Stimulated activated naive CD4-positive, alpha-beta T cell (primary cell): ENCODE measurements around the gene CPSF4L.
A peak's percentile ranks its signal among the peaks of the same experiment; 100 is the strongest.

Experiments
- DNase-seq, 6 experiments: peaks; one replicate each; lab custom pipeline; 2025; lab: John Stamatoyannopoulos, UW

The CPSF4L gene

DNA sequence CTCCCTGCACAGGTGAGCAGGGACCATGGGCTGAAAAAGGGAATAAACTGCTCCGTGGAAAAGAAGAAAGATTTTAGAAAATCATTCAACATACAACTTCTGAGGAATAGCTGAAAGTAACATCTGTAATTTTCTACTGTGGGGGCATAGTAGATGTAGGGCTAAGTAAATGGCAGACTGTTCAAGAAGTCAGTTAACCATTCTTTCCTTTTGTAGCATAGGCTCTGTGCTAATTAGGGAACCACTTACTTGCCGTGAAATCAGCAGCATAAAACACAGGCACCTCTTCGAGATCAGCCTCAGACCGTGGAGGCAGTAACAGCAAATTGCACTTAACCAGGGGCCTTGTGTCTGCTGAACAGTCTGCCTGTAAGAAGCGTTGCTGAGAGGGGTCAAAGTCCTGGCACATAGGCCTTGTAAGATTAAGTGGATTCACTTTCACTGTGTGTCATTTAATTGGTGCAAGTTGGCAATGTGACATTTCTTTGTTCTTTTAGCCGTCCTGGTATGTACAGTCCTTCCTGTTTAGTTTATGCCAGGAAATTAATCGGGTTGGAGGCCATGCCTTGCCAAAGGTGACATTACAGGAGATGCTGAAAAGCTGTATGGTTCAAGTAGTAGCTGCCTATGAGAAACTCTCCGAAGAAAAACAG is 58.4 kb downstream of the CPSF4L start:
- peak in 3 of 6 experiments; percentile 6 to 14 (median 7) for DNase-seq

DNA sequence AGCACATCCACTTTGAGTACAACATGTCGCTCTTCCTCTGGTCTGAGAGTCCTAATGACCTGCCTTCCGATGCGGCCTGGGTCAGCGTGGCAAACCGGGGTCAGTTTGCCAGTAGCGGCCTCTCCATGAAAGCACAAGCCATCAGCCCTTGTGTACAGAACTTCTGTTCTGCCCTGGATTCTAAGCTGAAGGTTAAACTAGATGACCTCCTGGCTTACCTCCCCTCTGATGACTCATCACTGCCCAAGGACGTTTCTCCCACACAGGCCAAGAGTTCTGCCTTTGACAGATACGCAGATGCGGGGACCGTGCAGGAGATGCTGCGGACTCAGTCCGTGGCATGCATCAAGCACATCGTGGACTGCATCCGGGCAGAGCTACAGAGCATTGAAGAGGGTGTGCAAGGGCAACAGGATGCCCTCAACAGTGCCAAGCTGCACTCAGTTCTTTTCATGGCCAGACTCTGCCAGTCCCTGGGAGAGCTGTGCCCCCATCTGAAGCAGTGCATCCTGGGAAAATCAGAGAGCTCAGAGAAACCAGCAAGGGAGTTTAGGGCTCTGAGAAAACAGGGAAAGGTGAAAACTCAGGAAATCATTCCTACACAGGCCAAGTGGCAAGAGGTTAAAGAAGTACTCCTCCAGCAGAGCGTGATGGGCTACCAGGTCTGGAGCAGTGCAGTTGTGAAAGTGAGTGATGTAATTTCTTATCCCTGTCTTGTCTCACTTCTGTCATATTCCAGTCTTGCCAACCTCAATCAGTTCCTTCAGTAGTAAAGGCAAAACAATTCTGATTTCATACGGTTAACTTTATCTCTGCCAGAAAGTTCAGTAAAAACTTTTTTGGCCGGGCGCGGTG is 60.2 kb downstream of the CPSF4L start:
- no peak for DNase-seq

DNA sequence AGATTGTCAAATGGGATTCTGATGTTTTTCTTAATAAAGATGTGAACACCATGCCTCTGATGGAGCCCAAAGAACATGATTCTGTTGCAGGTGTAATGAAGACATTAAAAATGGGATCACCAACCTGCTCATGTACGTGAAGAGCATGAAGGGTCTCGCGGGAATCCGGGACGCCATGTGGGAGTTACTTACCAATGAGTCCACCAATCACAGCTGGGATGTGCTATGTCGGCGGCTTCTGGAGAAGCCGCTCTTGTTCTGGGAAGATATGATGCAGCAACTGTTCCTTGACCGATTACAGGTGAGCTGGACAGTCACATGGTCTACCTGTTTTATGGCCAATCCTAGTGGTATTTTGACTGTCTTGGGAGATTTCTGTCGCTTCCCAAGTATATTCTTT is 61.2 kb downstream of the CPSF4L start:
- DNase-seq = no peak

DNA sequence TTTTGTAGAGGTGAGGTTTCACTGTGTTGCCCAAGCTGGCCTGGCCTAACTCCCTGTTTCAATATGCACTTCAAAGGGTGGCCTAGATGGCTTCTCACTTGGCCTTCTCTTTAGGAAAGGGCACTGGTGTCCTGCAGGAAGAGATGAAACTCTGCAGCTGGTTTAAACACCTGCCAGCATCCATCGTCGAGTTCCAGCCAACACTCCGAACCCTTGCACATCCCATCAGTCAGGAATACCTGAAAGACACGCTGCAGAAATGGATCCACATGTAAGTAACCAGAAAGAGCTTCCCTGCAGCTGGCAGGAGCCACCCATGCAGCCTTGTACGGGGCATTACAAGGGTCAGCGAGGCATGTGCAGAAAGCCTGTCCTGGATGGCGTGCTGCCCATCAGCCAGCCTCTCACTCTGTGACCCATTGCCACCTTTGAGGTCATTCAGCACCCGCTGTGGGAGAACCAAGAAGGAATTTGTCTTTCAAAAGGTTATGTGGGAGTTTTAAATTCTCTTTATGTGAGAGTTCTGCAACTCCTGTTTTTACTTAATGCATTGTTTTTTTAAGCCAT is 61.8 kb downstream of the CPSF4L start:
- DNase-seq = no peak

GRCh38 chr17:73198930-73199260 is 62.8 kb downstream of the CPSF4L start:
- DNase-seq = no peak
